Measurements from ENCODE around the gene HCLS1.
"Not testable (repeated sequence)": the region's sequence is repeated elsewhere in the genome, so short reads cannot be mapped to it uniquely, and the experiment has no call there.

Gene HCLS1

DNA sequence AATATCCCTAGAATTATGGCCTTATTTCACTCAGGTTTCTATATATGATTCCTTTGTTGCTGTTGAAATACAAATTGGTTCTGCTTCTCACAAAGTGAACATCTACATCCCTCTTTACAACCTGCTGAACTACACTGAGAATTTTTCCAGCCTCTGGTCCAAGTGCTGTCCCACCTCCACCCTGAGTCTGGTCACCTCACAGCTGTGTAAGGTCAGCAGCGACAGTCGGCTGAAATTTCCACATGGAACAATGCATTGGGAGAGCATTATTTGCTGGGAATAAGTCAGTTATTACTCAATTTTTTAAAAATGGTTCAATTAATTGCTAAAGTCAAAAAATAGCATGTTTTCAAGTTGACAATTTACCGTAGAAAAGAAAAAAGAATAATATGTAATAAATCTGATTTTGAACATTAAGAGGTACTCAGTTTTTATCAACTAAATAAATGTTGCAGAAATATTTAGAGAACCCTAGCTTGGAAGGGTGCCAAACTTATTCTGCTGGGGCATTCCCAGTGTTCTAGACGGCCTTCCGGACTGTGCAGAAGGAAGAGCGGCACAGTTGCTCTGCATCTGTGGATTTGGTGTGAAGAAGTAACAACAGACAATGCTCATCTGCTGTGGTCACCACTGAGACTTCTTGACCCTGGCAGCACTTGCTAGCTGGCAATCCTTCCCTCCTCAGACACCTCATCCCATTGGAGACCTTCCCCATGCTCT, 1.8 kb downstream of the HCLS1 start:
- no peak for DNase-seq (ENCODE audit: low spot score)

DNA sequence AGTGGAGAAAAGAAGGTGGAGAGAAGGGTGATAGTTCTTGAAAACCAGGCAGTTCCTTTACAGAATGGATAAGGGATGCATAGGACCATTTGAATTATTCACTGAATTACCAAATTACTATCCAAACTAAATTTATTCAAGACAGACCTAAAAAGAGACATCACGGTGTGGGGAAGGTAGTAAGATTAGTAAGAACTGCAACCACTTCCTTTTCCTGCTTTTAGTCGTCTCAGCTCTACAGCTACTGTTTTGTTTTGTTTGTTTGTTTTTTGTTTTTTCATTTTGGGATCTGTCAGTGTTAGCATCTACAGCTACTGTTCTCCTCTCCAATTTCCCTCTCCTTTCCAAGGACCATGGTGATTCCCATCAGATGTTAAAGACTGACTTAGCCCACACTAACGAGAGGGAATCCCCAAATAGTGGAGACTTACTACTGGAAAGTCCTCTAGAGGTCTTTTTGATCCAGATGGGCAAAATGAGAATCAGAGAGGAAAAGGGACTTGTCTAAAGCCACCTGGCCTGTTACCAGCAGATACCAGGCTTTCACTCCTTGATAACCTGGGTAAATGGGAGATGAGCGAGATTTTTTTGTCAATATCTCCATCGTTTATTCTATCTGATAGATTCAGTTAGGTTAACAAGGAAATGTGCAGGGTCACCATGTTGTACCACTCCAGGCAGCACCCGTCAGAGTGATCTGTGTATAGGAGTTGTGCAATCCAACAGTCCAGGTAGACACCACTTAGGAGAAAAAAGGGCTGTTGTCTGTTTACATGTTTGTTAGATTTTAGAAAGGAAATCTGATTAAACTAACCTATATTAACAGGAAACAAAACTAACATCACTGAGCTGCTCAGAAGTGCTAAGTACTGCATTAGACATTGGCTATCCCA, 6.0 kb downstream of the HCLS1 start:
- DNase-seq (ENCODE audit: low spot score) = no peak

DNA sequence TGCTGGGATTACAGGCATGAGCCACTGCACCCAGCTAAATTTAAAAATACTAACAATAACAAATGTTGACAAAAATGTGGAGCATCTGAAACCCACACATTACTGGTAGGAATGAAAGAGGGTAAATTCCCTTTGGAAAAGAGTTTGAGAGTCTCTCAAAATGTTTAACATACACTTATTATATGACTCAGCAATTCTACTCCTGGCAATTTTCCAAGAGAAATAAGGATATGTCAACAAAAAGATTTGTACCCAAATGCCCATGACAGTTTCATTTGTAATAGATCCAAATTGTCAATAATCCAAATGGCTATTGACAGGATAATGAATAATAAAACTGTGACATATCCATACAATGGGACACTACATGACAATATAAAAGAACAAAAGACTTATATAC, 9.0 kb downstream of the HCLS1 start:
- DNase-seq (ENCODE audit: low spot score) = no peak

DNA sequence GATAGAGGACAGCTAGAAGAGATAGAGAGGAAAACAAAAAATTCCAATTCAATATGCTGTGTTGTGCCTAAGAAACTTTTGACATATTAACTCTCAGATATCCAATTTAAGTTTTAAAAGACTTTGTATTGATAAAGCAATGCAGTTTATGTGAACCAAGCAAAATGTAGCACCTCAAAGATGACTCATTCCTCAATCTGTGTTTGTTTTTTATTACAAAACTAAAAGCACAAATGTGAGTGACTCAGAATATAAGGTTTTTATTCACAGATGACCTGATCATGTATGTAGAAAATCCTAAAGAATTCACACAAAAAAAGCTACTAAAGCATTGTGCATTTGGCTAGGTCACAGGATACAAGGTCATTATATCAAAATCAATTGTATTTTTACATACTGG, 11.1 kb downstream of the HCLS1 start:
- DNase-seq (ENCODE audit: low spot score) = no peak

DNA sequence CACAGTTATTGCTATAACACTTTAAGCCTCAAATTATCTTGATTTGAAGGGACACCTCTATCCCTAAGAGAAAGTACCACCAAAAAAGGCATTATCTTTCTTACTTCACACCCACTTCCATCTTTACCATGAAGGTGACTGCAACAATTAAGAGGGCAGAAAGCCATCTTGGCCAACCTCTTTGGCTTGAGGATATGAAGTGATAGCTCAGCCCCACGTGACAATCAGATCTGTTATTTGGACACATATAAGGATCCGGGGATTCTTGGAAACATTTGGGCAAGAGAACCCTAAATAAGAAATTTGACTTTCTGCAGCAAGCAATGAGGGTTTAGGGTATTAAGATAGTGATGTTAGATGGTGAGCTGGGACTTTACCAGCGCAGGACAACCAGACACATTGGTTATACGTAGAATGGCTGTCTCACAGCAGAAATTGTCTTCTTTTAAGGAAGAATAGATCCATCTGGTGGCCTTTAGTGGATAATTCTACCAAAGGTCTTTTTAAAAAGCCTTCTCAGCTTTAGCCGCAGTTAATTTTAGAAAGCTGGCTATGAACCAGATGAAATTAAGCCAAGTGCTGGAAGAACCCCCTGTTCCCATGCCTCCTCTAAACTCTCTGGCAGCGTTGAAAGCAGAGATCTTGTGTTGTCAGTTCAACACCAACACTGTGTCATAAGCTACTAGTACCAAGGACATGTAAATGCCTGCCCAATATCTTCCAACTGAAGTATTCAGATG, 12.3 kb downstream of the HCLS1 start:
- no peak for DNase-seq (ENCODE audit: low spot score)

DNA sequence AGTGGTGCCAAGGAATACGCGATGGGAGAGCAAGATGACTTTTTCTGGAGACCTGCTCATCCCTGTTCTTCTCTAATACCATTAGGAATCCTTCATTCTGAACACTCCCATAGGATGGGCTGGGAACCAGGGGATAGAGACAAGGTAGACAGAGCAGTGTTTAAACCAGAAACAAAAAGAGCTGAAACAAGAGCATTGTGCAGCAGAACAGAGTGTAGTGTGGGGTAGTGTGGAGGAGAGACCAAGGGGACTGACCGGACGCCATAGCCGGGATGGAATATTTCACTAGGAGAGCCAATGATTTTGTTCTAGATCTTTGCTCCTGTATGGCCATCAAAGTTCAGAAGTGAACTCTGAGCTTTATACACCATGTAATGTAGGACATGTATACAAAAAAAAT, 15.6 kb downstream of the HCLS1 start:
- DNase-seq (ENCODE audit: low spot score) = no peak

DNA sequence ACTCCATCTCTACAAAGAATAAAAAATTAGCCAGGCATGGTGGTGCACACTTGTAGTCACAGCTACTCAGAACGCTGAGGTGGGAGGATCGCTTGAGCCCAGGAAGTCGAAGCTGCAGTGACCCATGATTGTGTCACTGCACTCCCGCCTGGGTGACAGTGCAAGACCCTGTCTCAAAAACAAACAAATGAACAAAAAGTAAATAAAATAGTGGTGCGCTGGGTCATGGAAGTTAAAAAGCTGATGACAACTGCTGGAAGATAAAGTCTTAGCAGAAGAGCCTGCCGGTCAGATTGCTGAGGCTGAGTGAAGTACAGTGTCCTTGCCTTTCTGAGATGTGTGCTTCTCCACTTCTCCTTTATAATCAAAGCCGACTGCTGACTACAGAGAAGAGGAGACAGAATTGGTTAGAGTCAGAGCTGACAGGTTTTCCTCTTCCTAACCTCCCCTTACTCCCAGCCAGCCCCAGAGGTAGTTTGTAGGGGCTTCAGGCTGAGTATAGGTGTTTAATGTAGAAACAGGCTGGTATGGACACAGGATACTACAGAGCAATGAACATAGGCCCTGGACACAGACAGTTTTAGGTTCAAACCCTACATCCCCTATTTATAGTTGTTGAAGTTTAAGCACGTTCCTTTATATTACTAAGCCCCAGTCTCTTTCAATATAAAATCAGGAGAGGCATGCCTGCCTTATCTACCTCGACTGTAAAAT, 17.9 kb downstream of the HCLS1 start:
- no peak for DNase-seq (ENCODE audit: low spot score)

DNA sequence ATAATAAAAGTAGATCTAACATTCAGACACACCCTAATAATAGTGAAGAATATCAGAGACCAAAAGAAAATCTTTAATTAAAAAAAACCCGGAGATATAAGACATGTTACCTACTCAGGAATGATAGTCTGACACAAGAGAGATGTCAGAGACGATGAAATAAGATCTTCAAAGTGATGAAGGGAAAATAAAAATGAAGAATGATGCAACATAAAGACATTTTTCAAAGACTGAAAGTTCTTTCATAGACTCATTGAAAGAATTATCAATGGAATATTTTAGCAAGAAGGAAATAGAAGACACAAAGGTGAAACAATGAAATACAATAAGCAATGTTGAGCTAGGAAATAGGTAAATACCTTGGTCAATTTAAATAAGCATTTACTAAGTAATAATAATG, 19.6 kb downstream of the HCLS1 start:
- no peak for DNase-seq (ENCODE audit: low spot score)

DNA sequence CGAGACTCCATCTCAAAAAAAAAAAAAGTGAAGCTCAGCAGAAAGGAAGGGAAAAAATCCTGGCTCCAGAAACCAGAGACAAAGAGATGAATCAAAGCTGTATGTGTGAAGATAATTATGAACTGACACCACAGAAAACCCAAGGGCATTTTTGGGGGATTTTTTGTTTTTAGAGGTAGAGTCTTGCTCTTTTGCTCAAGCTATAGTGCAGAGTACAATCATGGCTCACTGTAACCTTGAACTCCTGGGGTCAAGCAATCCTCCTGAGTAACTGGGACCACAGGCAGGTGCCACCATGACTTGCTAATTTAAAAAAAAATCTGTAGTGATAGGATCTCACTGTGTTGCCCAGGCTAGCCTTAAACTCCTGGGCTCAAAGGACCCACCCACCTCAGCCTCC, 22.8 kb downstream of the HCLS1 start:
- no peak for DNase-seq (ENCODE audit: low spot score)

DNA sequence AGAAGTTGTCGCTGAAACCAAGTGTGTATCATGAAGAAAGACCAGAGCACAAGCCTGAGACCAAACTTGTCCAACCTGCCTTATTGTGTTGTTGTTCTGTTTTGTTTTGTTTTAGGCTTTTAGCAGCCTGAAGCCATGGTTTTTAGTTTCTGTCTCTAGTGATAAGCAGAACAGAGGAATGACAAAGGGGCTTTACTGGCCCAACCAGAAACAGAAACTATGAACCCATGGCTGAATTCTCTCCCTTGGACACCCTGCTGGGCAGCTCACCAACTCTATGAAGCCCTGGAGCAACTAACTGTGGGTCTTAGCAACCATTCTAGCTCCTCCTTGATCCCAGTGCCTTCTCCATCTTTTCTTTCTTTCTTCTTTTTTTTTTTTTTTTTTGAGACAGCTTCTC, 30.3 kb downstream of the HCLS1 start:
- no peak for DNase-seq (ENCODE audit: low spot score)

DNA sequence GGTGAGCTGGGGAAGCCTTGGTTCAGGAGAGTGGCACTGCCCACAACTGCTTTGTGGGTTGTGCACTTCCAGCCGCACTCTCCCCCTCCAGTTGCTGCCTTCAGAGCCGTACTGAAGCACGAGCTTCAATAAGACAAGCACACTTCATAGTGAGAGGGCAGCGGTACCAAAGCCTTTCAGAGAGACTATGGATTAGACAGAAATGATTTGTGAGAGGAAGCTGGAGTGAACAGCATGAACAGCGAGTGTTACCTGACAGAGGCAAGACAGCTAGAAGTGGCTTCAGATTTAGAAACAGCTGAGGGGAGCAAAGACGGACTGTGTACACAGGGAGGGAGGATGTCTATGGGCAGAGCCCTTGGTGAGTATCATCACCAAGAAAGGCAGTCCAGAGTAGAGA, 31.1 kb downstream of the HCLS1 start:
- no peak for DNase-seq (ENCODE audit: low spot score)

DNA sequence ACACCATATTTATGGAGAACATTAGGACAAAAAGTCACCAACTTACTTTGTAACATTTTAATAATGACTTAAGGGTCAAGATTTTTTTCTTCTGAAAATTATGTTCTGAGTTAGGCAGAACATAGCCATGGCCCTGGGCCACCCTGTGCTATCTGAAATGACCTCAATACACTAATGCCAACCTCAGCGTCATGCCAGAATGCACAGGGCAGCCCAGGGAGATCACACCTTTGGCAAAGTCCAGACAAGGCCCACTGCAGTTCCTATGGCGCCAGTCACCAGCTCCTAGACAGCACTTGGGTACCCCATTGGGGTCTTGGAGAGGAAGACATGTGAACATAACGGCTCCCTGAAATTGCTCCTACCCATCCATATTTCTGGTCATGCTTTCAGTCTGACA, 33.1 kb downstream of the HCLS1 start:
- DNase-seq (ENCODE audit: low spot score) = no peak

DNA sequence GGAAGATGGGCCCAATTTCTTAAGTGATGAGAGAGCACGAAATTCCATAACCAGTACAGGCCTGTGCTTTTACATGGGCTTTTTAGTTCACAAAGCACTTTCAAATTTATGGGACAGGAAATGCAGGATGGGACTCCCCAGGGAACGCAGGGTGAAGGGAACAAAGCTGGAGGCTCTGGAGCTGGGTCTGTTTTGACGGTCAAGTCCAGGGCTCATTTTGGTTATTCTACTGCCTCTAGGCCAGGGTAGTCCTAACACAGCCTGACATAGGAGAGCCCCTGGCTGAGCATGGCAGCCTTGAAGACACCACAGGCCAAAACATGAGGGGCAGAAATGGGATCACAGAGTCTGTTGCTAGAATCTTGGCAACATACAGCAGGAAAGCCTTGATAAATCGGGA, 33.5 kb downstream of the HCLS1 start:
- DNase-seq (ENCODE audit: low spot score) = no peak

DNA sequence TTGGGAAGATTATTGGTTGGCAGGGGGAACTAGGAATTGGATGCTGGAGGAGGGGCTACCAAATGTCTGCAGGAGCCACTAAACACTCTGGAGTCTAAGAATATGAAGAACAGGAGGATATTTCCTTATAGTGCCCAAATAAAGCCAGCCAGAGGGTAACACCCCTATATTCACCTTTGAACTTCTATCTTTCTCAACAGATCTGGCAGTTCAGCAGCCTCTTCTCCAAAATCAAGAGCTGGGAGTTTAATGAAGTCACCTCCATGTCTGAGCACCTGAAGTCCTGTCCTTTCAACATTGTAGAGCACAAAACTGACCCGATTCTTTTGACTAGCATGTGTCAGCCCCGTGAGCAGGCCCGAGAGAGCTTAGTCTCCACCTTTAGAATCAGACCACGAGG, 34.2 kb downstream of the HCLS1 start:
- no peak for DNase-seq (ENCODE audit: low spot score)

DNA sequence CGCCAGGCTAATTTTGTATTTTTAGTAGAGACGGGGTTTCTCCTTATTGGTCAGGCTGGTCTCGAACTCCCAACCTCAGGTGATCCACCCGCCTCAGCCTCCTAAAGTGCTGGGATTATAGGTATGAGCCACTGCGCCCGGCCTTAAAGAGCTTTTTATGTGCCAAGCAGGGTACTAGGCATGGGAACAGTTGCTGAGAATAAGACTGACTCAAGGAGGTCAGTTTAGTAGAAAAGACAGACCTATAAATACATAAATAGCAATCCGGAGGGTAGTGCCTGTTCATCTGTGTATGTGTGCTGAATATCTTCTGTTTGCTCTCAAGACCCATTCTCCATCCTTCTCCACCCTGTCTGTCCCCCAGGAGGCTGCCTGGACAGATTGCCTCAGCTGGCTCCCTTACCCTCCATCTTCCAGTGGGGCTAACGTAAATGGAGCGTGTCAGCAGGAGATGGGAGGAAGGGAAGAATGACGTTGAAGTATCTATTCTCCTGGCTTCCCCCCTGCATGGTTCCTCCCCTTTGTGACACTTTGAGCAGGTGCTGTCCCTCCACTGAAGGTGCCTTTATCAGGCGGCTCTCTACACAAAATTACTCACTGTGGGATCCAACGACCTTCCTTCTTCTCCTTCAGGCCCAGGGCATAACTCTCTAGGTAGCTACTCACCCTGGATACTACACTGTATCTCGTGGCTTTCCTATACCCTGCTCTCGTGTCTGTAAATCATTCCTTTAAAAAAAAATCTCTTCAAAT, 36.4 kb downstream of the HCLS1 start:
- DNase-seq (ENCODE audit: low spot score) = no peak

DNA sequence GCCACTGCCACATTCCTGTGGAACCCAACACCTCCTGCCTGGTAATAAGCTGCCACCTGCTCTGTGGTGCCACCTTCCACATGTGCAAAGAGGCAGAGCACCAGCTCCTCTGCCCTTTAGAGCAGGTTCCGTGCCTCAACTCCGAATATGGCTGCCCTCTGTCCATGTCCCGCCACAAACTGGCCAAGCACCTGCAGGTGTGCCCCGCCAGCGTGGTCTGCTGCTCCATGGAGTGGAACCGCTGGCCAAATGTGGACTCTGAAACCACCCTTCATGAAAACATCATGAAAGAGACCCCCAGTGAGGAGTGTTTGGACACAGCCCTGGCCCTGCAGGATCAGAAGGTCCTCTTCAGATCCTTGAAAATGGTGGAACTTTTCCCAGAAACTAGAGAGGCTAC, 39.2 kb downstream of the HCLS1 start:
- no peak for DNase-seq (ENCODE audit: low spot score)

DNA sequence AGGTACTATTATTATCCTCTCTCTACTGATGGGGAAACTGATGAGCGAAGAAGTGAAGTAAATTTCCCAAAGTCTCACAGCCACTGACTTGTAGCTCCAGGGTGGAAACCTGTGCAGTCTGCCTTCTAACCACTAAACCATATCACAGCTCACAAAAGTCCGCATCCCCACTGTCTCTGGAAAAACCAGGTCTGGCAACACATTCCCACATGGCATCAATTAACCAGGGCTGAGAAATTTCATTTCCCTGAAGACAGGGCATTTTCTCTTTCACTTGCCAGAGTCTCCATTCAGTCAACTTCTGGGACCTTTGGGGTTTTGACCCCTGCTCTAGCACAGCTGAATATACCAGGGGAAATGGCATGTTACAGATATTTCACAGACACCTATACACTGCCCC, 41.0 kb downstream of the HCLS1 start:
- no peak for DNase-seq (ENCODE audit: low spot score)

DNA sequence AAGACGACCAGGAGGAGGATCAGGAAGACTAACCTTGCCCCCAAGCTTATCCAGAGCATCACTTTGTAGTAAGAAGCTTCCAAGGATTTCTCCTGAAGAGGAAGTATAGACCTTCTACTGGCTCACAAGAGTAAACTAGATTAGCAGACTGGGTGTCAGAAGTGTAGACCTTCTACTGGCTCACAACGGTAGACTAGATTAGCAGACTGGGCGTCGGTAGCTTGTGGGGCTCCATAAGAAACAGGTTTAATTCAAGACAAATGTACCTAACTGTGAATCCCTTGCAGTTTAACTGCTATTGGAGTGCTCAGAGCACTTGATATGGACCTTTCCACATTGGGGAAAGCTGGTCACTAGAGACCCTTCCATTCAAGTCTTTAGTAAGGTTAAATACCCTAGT, 54.6 kb downstream of the HCLS1 start:
- DNase-seq (ENCODE audit: low spot score) = no peak

DNA sequence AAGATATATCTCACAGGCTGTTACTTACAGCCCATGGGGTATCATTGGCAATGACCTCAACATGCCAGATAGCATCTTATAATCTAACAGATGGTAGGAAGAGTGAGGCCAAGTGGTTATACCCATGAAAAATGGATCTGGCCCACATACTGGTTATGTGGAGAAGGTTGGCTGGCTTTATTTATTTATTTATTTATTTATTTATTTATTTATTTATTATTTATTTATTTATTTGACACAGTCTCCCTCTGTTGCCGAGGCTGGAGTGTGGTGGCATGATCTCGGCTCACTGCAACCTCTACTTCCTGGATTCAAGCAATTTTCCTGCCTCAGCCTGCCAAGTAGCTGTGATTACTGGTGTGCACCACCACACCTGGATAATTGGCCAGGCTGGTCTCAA, 55.9 kb downstream of the HCLS1 start:
- DNase-seq (ENCODE audit: low spot score) = no peak

DNA sequence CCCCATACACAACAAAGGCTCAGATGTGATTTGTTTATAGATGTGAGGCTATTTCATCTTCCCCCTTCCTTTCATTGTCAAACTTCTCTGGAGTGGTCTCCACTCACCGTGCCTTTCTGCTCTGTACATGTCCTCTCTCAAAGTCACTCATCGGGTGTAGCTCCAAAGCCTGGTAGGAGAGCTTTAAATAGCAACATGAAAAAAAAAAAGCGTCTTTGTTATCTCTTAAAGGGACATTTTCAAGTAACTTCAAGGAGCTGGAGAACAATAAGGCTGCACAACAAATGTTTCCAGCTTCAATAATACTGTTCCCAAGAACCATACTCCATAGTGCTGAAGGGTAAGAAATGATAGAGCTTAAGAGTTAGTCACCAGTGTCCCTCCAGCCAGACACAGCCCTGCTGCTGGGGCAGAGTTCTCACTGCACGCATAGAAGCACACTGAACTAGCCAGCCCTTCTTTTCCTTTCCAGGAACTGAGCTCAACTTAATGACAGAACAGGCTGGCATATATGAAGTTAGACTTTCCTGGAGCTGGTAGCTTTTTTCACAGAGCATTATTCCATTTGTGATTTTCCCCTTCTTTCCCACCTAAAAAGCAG, 59.4 kb downstream of the HCLS1 start:
- no peak for DNase-seq (ENCODE audit: low spot score)

DNA sequence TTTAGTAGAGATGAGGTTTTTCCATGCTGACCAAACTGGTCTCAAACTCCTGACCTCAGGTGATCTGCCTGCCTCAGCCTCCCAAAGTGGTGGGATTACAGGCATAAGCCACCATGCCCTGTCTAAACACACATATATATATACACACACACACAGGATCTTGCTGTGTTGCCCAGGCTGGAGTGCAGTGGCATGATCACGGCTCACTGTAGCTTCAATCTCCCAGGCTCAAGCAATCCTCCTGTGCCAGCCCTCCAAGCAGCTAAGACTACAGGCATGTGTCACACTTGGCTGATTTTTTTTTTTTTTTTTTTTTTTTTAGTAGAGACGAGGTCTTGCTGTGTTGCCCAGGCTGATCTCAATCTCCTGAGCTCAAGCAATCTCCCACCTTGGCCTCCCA, 60.8 kb downstream of the HCLS1 start:
- not testable (repeated sequence) for DNase-seq (ENCODE audit: low spot score)
